Tongue (tissue), 1 donor: ENCODE measurements around the gene MRFAP1. TPM values are rescaled to one million over a fixed set of nuclear protein-coding genes. Genes with fewer than 3 reads are reported as not detected.

Experiments used
- total RNA-seq: library from RNA; depleted of rRNA; stranded (reverse); fragments of >200 nt; gene quantifications from one replicate; pipeline ENCODE4 v1.2.3, GENCODE V29; 2014

MRFAP1 gene
- total RNA-seq, 1 donor from 2014 or later = 136 TPM

Other genes starting within 250 kb of the MRFAP1 start
- gene PPP2R2C, start 168.1 kb upstream of the MRFAP1 start, total RNA-seq = 8.8 TPM
- 8.4 TPM for gene MAN2B2, start 65.5 kb upstream of the MRFAP1 start, total RNA-seq
- gene S100P, start 53.2 kb downstream of the MRFAP1 start, total RNA-seq = 1.7 TPM
- 66.4 TPM for gene MRFAP1L1, start 69.2 kb downstream of the MRFAP1 start, total RNA-seq
- 17.1 TPM for gene BLOC1S4, start 75.5 kb downstream of the MRFAP1 start, total RNA-seq
- gene KIAA0232, start 142.0 kb downstream of the MRFAP1 start, total RNA-seq = 56.2 TPM